Endothelial cell (in vitro differentiated cells): ENCODE data around the gene PDE4D. TPM values are rescaled to one million over a fixed set of nuclear protein-coding genes. Genes with fewer than 3 reads are reported as not detected.

ENCODE experiments used
- DNase-seq: peaks from one replicate; pipeline ENCODE4 v3.0.0; 2021; ENCODE audit warnings: low spot score
- H3K27ac Mint-ChIP-seq: one replicate; pipeline ENCODE4 v1.8.0; 2021; ENCODE audit warnings: mixed read lengths, inconsistent platforms; ENCODE audit not compliant: unreplicated experiment
- H3K27me3 Mint-ChIP-seq: one replicate; pipeline ENCODE4 v1.8.0; 2021; ENCODE audit warnings: mild to moderate bottlenecking, moderate library complexity, mixed read lengths, inconsistent platforms; ENCODE audit not compliant: unreplicated experiment
- H3K36me3 Mint-ChIP-seq: one replicate; pipeline ENCODE4 v1.8.0; 2021; ENCODE audit warnings: mild to moderate bottlenecking, low read depth, mixed read lengths, inconsistent platforms; ENCODE audit not compliant: unreplicated experiment
- H3K4me1 Mint-ChIP-seq: one replicate; pipeline ENCODE4 v1.8.0; 2021; ENCODE audit warnings: mild to moderate bottlenecking, mixed read lengths, inconsistent platforms; ENCODE audit not compliant: unreplicated experiment
- H3K4me3 Mint-ChIP-seq: one replicate; pipeline ENCODE4 v1.8.0; 2021; ENCODE audit warnings: mild to moderate bottlenecking, mixed read lengths, inconsistent platforms; ENCODE audit not compliant: unreplicated experiment
- H3K9me3 Mint-ChIP-seq: one replicate; pipeline ENCODE4 v1.8.0; 2021; ENCODE audit warnings: mixed read lengths, inconsistent platforms; ENCODE audit not compliant: unreplicated experiment
- total RNA-seq: library from RNA; stranded (reverse); fragmentation: NEBNext Ultra II Directional; extraction: Animal tissue kit (Norgen Biotek cat#: 25700); gene quantifications from one replicate; pipeline ENCODE4 v1.2.1, GENCODE V29; 2021; ENCODE audit not compliant: unreplicated experiment
- TF ChIP-seq, protein P1 (sequence below): fragments of 200-600 bp; sonication (generic); IDR thresholded peaks from one replicate; pipeline ENCODE4 v1.5.0; 2021; ENCODE audit warnings: antibody characterized with exemption; ENCODE audit not compliant: unreplicated experiment

Gene PDE4D
- total RNA-seq, 1 donor from 2014 or later = 9.4 TPM

DNA sequence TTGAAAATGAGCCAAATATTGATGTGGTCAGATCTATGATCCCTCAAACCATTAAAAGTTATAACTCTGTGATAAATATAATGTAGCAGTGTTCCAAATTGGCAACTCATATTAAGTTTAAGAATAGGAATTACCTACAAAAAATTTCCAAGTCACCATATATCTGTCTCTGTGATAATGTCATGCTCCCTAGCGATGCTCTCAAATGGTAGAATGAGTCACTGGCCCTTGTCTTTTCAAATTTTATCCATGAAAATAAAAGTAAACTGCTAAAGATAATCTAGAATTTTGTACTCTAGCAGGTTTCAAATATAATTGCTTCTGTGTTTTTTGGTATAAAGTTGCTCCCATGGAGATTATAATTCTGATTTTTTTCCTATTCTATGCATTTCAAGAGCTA lies 277.1 kb downstream of the PDE4D start:
- no peaks in the 10 kb centered on the region for H3K9me3 Mint-ChIP-seq
- H3K27me3 Mint-ChIP-seq = no peaks in the 10 kb centered on the region
- TF ChIP-seq, protein P1, sequence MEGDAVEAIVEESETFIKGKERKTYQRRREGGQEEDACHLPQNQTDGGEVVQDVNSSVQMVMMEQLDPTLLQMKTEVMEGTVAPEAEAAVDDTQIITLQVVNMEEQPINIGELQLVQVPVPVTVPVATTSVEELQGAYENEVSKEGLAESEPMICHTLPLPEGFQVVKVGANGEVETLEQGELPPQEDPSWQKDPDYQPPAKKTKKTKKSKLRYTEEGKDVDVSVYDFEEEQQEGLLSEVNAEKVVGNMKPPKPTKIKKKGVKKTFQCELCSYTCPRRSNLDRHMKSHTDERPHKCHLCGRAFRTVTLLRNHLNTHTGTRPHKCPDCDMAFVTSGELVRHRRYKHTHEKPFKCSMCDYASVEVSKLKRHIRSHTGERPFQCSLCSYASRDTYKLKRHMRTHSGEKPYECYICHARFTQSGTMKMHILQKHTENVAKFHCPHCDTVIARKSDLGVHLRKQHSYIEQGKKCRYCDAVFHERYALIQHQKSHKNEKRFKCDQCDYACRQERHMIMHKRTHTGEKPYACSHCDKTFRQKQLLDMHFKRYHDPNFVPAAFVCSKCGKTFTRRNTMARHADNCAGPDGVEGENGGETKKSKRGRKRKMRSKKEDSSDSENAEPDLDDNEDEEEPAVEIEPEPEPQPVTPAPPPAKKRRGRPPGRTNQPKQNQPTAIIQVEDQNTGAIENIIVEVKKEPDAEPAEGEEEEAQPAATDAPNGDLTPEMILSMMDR = no peak

DNA sequence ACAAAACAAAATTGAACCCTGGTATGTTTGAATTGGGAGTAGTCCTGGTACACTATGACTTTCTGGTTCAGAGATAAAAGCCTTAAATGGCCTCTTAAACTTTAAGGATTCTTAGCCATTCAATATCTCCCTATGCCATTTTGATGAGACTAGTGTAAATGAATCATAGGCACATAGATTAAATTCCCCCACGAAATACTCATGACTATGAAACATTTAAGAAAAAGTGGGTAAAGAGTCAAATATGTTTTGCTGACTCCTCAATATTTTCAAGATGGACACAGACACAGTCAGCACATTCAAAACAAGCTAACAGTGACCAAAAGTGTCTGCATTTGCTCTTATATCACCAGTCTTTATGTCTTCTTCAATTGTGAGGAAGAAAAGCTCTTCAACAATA lies 278.3 kb downstream of the PDE4D start:
- no peaks in the 10 kb centered on the region for H3K9me3 Mint-ChIP-seq
- H3K27me3 Mint-ChIP-seq = no peaks in the 10 kb centered on the region
- H3K4me1 Mint-ChIP-seq = no peaks in the 10 kb centered on the region
- DNase-seq = no peak
- no peak overlapping the region for H3K27ac Mint-ChIP-seq
- no peaks in the 10 kb centered on the region for H3K36me3 Mint-ChIP-seq
- H3K4me3 Mint-ChIP-seq = no peak overlapping the region
- TF ChIP-seq, protein P1 = no peak

More for the DNA sequence above, 277.1 kb downstream of the PDE4D start:
- no peak overlapping the region for H3K27ac Mint-ChIP-seq
- H3K4me3 Mint-ChIP-seq = no peak overlapping the region
- H3K36me3 Mint-ChIP-seq = no peaks in the 10 kb centered on the region
- no peaks in the 10 kb centered on the region for H3K4me1 Mint-ChIP-seq
- DNase-seq = no peak

DNA sequence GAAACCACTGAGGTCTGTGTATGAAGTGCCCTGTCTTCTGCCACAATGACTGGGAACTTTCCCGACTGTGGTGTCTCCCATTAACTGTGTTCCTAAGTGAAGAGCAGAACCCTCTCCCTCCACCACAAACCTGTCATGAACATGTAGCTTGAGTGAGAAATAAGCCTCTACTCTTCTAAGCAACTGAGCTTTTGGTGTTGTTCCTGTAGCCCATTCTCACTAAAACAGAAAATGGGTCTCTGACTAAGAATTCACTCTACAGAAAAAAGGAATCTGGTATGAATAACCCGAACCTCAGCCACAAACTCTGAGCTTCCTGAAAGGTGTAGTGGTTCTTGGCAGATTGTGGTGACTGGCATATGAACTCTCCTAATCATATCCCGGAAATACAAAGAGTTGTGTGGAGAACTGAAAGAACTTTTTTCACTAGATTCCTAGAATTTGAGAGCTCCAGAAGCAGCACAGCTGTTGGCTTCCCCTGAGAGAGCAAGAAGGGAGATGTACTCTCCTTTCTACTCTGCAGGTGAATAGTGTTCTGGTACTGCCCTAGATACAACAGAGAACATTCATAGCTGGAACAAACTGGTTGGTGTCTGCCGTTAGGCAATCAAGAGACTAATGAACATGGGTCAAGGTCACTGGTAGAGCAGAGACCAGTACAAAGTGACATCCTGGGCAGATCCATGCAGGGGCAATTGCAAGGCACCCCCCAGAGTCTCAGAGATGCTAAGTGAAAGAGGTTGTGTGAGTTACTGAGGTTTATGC lies 283.8 kb downstream of the PDE4D start:
- H3K9me3 Mint-ChIP-seq = no peaks in the 10 kb centered on the region
- H3K4me1 Mint-ChIP-seq = no peaks in the 10 kb centered on the region
- no peaks in the 10 kb centered on the region for H3K27me3 Mint-ChIP-seq
- no peak overlapping the region for H3K27ac Mint-ChIP-seq
- DNase-seq = no peak
- no peak overlapping the region for H3K4me3 Mint-ChIP-seq
- no peaks in the 10 kb centered on the region for H3K36me3 Mint-ChIP-seq
- TF ChIP-seq, protein P1 = no peak

DNA sequence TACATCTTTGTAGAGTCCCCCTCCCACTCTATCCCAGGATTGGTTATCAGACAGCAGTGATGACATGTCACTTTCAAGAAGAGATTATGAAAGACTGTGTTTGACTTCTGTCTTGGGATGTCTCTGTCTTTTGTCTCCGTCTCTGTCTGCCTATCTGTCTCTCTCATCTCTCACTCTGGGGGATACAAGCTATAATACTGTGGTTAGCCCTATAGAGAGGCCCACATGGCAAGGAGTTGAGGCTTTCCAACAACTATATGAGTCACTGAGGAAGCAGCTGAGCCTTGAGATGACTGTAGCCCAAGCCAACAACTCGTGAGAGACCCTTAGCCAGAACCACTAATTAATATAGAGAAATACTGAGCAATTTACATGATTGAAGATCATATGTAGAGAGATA lies 284.8 kb downstream of the PDE4D start:
- Mint-ChIP-seq H3K4me3 (no peak overlapping the region), H3K27me3 (no peaks in the 10 kb centered on the region), H3K4me1 (no peaks in the 10 kb centered on the region), H3K9me3 (no peaks in the 10 kb centered on the region), H3K36me3 (no peaks in the 10 kb centered on the region), H3K27ac (no peak overlapping the region)
- TF ChIP-seq, protein P1 = no peak
- DNase-seq = no peak

DNA sequence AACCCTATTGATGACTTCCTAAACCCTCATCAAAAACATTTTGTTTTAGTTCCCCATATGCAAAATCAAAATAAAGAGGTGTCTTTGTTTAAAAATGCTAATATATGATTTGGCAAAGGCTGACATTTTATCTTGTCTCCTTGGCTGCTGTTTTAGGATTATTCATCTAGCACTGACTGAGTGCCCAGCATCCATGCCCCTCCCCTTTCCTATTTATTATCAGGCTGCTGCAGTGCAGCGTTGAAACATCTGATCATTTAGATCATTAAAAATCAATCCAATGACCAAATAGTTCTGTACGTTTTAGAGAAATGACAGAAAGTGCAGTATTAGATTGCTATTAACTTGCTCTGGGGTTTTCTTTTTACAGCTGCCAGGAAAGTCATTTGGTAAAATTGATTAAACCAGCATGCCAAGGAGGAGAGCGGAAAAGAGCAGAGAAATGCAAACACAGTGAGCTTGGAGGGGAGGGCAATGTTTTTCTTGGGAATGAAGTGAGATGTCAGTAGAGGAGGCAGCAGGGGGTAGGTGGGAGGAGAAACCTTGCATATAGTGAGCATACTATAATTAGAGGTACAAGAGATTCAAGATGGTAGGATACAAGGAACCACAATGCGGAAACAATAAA lies 286.3 kb downstream of the PDE4D start:
- Mint-ChIP-seq H3K4me1 (no peaks in the 10 kb centered on the region), H3K9me3 (no peaks in the 10 kb centered on the region), H3K27me3 (no peaks in the 10 kb centered on the region), H3K27ac (no peak overlapping the region), H3K4me3 (no peak overlapping the region), H3K36me3 (no peaks in the 10 kb centered on the region)
- DNase-seq = no peak
- TF ChIP-seq, protein P1 = no peak
